ENCODE measurements around the gene STRN3. TPM values are rescaled to one million over a fixed set of nuclear protein-coding genes. Genes with fewer than 3 reads are reported as not detected.
"Not testable (repeated sequence)": the region's sequence is repeated elsewhere in the genome, so short reads cannot be mapped to it uniquely, and the experiment has no call there.

The STRN3 gene
- total and polyA plus RNA-seq, 7 donors, result 28.2 to 154 (median 80.2) TPM

DNA sequence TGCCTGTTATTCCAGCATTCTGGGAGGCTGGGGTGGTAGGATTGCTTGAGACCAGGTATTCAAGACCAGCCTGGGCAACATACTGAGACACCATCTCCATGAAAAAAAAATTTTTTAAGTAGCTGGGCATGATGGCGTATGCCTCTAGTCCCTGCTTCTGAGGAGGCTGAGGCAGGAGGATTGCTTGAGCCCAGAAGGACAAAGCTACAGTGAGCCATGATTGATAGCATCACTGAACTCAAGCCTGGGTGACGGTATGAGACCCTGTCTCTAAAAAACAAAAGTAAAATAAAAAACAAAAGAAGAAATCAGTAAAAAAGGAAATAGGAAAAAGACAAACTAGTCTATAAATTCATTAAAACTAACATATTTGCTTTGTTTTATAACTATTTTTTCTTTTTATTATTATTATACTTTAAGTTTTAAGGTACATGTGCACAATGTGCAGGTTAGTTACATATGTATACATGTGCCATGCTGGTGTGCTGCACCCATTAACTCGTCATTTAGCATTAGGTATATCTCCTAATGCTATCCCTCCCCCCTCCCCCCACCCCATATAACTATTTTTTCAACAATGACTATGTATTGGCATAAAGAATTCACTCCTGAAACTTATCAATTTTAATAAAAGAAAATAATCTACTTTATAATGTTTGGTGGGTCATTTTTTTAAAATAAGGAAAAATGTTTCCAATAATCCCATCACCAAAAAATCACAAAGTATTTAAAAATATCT lies 16.2 kb downstream of the STRN3 start:
- intact Hi-C loops (cut with DNase I), result no loop called here
- WGBS, 3 donors, result 83 to 91% (median 89%) methylated on average over 2 to 3 of the region's 3 CpGs
- Histone ChIP-seq H3K4me3 (no peak overlapping the region), H3K4me1 (peaks cover 21% of the 10 kb centered on the region), H3K9me3 (no peaks in the 10 kb centered on the region), H3K27me3 (ENCODE audit: insufficient read depth in 3 of 3, low read length in 2 of 3) (no peaks in the 10 kb centered on the region), H3K27ac (no peak overlapping the region), H3K36me3 (ENCODE audit: insufficient read depth in 1 of 2, low read depth in 1 of 2) (peaks cover 0 to 41% of the 10 kb centered on the region in 2 donors)
- ATAC-seq (no peak), DNase-seq (no peak)
- TF ChIP-seq CTCF (IDR thresholded peaks at IDR 0.05), result no peak

DNA sequence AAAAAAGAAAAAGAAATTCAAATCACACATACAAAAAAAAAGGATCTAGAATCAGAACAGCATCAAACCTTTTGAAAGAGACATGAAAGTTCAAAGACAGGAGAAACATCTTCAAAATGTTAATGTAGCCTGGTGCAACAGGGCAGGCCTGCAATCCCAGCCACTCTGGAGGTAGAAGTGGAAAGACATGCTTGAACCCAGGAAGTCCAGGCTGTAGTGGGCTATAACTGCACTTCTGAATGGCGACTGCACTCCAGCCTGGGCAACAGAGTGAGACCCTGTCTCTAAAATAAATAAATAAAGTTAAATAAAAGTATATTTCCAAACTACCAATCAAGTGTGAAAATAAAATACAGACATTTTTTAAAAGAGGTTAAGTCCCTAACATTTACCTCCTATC lies 19.5 kb downstream of the STRN3 start:
- Histone ChIP-seq H3K4me3 (no peak overlapping the region), H3K27me3 (ENCODE audit: insufficient read depth in 3 of 3, low read length in 2 of 3) (no peaks in the 10 kb centered on the region), H3K4me1 (peaks cover 21% of the 10 kb centered on the region), H3K9me3 (no peaks in the 10 kb centered on the region), H3K36me3 (ENCODE audit: insufficient read depth in 1 of 2, low read depth in 1 of 2) (peaks cover 0 to 38% of the 10 kb centered on the region in 2 donors), H3K27ac (no peak overlapping the region)
- no peak for ATAC-seq
- DNase-seq, result no peak
- WGBS, 3 donors, result 100% methylated on average over 1 of the region's 1 CpG
- intact Hi-C loops (cut with DNase I), result no loop called here
- no peak for TF ChIP-seq CTCF (IDR thresholded peaks at IDR 0.05)

DNA sequence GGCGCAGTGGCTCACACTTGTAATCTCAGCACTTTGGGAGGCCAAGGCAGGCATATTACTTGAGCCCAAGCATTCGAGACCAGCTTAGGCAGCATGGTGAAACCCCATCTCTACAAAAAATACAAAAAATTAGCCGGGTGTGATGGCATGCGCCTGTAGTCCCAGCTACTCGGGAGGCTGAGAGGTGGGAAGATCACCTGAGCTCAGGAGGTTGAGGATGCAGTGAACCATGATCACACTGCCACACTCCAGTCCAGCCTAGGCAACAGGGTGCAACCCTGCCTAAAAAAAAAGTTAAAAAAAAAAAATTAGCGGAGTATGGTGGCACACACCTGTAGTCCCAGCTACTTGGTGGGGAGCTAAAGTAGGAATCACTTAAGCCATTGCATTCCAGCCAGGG lies 22.2 kb downstream of the STRN3 start:
- Histone ChIP-seq H3K27ac (peak overlapping the region; percentile 11), H3K4me1 (peaks cover 21% of the 10 kb centered on the region), H3K36me3 (ENCODE audit: insufficient read depth in 1 of 2, low read depth in 1 of 2) (peaks cover 0 to 28% of the 10 kb centered on the region in 2 donors)
- H3K9me3 ChIP-seq; H3K4me3 ChIP-seq; DNase-seq; ATAC-seq; H3K27me3 ChIP-seq (ENCODE audit: insufficient read depth in 3 of 3, low read length in 2 of 3); intact Hi-C loops (cut with DNase I): not testable (repeated sequence)
- 81 to 96% (median 93%) methylated on average over 6 of the region's 6 CpGs for WGBS, 3 donors

DNA sequence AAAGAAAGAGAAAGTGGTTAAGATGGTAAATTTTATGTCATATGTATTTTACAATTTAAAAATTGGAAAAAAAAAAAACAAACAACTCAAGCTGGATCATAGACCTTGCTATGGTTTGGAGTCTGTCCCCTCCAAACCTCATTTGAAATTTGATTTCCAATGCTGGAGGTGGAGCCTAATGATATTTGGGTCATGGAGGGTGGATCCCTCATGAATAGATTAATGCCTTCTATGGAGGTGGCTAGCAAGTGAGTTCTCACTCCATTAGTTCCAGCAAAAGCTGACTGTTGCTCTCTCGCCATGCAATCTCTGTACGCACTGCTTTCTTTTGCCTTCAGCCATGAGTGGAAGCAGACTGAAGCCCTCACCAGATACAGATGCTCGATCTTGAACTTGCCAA lies 22.9 kb downstream of the STRN3 start:
- Histone ChIP-seq H3K4me1 (peaks cover 21% of the 10 kb centered on the region), H3K9me3 (peaks cover 8% of the 10 kb centered on the region), H3K27me3 (ENCODE audit: insufficient read depth in 3 of 3, low read length in 2 of 3) (no peaks in the 10 kb centered on the region), H3K4me3 (no peak overlapping the region), H3K36me3 (ENCODE audit: insufficient read depth in 1 of 2, low read depth in 1 of 2) (peaks cover under 1 to 35% of the 10 kb centered on the region in 2 donors), H3K27ac (peak overlapping the region; percentile 11)
- no peak for TF ChIP-seq CTCF (IDR thresholded peaks at IDR 0.05)
- ATAC-seq, result peak in 2 of 4 donors; percentile 24 to 40
- WGBS, 3 donors, result 94 to 96% (median 95%) methylated on average over 3 of the region's 3 CpGs
- intact Hi-C loops (cut with DNase I), result no loop called here
- no peak for DNase-seq

GRCh38 chr14:31001339-31001658 lies 24.9 kb downstream of the STRN3 start:
- H3K4me1 ChIP-seq, result peaks cover 14% of the 10 kb centered on the region
- peaks cover 4 to 34% of the 10 kb centered on the region in 2 donors for H3K36me3 ChIP-seq (ENCODE audit: insufficient read depth in 1 of 2, low read depth in 1 of 2)
- WGBS, 3 donors, result 81 to 96% (median 88%) methylated on average over 6 of the region's 6 CpGs
- TF ChIP-seq CTCF (IDR thresholded peaks at IDR 0.05), result no peak
- H3K27ac ChIP-seq, result no peak overlapping the region
- intact Hi-C loops (cut with DNase I), result no loop called here
- H3K27me3 ChIP-seq (ENCODE audit: insufficient read depth in 3 of 3, low read length in 2 of 3), result no peaks in the 10 kb centered on the region
- peaks cover 14% of the 10 kb centered on the region for H3K9me3 ChIP-seq
- ATAC-seq (no peak), DNase-seq (no peak)
- no peak overlapping the region for H3K4me3 ChIP-seq
